Panc1 (cell line): ENCODE results near the gene MDN1.

ENCODE experiments used
- CTCF ChIP-seq: fragments of 450-650 bp; IDR thresholded peaks from 2 replicates; pipeline ENCODE4 v1.5.1; 2017; ENCODE audit warnings: mild to moderate bottlenecking
- POLR2AphosphoS5 ChIP-seq: IDR thresholded peaks from 2 replicates; pipeline ENCODE4 v1.6.1; 2012; ENCODE audit warnings: mild to moderate bottlenecking, low read depth, low read length, moderate library complexity
- SIN3A ChIP-seq: IDR thresholded peaks from 2 replicates; pipeline ENCODE4 v1.6.1; 2012; ENCODE audit warnings: low read depth, mild to moderate bottlenecking, low read length, moderate library complexity, borderline replicate concordance; ENCODE audit not compliant: insufficient read depth
- TCF7L2 ChIP-seq: IDR thresholded peaks from 2 replicates; pipeline ENCODE4 v1.6.1; 2011; ENCODE audit warnings: mild to moderate bottlenecking, low read depth, low read length, inconsistent platforms

- TF ChIP-seq CTCF (no peak), POLR2AphosphoS5 (no peak), SIN3A (no peak), TCF7L2 (no peak)
Measured at GRCh38 chr6:89862273-89862672, 42.7 kb upstream of the MDN1 start.
